Fibroblast of skin of left biceps (primary cell): ENCODE data around the gene CYB5D1.
A peak's percentile ranks its signal among the peaks of the same experiment; 100 is the strongest.

Experiments
- DNase-seq, 2 experiments: peaks; one replicate each; pipeline ENCODE4 v3.0.0-alpha.2; 2013; ENCODE audit warnings: low read depth in 2 of 2

CYB5D1 gene

GRCh38 chr17:7833795-7834541 is 23.8 kb upstream of the CYB5D1 start, which contains the start of gene KDM6B:
TSS of gene KDM6B (plus strand) at chr17:7834217. CDS start at chr17:7845555, 11,338 bp downstream.
- DNase-seq, result peak in 1 of 2 experiments; percentile 55

DNA sequence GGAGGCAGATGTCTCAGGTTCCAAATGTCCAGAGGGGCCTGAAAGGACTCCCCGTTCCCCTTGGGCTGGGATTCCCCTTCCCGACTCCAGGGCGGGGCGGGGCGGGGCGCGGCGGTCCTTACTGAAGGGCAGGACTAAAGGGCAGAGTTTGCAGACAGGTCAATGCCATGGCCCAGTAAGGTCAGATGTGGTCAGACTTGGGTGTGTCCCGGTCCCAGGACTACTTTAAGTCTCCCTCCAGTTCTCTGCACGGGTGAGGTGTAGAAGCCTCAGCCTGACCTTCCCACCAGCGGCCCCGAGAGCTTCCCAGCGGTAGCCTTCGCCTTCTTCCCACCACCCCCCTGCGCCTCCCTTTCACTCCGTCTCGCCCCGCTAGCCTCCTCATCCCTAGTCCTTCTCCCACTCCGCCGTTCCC is 23.3 kb upstream of the CYB5D1 start:
- no peak for DNase-seq

GRCh38 chr17:7834957-7835813 is 22.6 kb upstream of the CYB5D1 start:
- peak; percentile 98 for DNase-seq

GRCh38 chr17:7835814-7836595 is 21.8 kb upstream of the CYB5D1 start:
- no peak for DNase-seq

DNA sequence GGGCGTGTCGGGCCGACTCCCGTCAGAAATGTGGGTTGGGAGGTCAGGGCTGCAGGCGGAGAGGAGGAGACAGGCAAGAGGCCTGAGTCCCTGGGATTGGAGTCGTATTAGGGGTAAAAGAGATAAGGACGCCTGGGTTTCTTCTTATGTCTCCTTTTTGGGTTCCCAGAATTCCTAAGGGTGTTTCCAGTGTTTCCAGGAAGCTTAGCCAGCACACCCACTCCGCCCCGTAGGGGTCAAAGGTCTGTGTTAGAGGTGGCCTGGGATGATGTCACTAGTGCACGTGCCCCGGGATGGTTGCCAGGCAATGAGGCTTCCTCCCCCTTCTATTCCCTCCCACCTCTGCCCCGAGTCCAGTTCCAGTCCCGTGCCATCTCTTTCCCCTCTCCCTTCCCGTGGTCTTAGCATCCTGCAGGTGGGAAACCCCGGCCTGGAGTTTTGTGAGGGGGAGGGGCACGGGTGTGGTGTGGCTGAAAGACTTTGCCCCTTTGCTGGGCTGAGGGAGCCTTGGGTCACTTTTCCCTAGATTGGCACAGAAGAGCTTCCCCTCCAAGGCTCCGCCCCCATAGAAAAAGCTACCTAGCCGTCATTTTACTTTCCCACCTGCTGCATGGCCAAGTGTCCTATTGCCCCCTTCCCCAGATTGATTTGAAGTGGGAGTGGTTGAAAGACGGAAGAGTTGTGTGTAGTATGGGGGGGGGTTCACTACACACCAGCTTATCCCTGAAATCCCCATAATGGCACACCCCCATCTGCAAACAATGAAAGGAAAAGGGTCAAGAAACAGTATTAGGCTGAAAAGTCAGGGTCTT is 21.0 kb upstream of the CYB5D1 start:
- DNase-seq, result peak; percentile 68 to 73

GRCh38 chr17:7837408-7838088 is 20.3 kb upstream of the CYB5D1 start:
- no peak for DNase-seq

DNA sequence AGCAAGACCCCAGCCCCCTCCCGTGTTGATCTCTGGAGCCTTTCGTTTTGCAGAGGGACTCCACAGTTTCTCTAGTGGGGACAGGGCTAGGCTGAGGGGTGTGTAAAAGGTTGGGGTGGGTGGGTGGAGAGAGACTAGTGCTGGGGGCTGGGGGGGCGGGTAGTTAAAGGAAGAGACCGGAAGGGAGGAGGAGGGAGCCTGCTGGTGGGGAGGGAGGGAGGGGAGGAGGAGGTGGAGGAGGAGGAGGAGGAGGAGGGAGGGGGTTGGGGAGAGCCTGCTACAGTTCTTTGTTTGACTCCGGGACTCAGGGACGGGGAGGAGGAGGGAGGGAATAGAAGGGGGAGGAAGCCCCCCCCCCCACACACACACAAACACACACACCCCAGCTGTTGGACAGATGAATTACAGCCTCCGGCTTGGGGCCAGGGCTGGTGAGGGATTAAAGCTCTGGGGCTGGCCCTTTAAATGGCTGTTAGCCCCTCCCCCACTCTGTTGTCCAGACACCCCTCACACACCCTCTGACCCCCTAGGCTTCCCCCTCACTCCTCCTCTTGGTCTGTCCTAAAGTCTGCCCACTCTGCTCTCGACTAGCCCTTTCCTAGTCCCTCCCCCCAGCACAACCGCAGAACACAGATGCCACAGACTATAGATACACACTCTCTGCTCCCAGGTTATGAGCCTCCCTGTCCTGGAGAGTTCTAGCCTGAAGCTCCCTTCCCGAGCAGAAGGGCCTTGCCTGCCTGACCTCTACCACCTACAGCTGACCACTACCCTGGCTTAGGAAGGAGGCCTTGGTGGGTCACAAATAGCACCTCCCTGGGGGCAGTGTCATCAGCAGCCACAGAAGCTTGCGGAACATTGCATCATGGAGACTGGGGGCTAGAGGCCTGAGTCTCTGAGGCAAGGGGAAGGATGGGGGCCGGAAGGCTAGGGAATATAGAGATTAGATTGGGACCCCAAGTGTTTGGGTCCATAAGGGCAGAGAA is 19.4 kb upstream of the CYB5D1 start:
- peak; percentile 64 to 65 for DNase-seq

DNA sequence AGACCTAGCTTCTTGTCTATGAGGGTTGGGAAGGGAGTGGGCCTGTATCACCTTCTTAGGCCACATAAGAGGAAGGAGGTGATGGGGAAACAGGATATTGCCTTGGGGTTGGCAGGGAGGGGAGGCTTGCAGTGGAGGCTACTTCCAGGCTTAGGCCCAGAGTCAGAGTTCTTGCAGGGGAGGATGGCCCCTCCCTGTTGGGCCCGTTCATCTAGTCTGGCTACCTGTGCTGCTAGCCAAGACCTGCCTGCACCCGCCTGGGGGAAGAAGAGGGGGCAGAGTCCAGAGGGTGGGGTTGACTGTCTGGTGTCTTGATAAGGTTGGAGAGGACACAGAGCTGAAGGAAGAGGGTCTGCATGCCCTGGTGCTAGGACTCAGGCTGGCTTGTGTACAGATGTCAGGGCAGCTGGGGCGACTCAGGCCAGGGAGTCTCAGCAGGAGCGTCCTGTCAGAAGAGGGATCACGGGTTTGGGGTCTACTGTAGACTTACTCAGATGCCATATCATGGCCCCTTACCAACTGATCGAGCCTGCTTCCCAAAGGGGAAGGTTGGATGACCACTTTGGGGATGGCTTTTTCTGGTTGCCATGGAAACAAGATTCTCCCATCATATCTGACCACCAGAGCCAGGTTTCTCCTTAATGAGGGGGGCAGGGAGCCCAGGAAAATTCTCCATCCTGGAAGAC is 18.5 kb upstream of the CYB5D1 start:
- no peak for DNase-seq

- no peak for DNase-seq
These were observed 17.9 kb upstream of the CYB5D1 start for GRCh38 chr17:7839876-7840261.

GRCh38 chr17:7840441-7840840 is 17.4 kb upstream of the CYB5D1 start:
- no peak for DNase-seq

- no peak for DNase-seq
These were observed 16.9 kb upstream of the CYB5D1 start for GRCh38 chr17:7840875-7841274.

GRCh38 chr17:7841396-7841914 is 16.3 kb upstream of the CYB5D1 start:
- peak; percentile 75 to 78 for DNase-seq

DNA sequence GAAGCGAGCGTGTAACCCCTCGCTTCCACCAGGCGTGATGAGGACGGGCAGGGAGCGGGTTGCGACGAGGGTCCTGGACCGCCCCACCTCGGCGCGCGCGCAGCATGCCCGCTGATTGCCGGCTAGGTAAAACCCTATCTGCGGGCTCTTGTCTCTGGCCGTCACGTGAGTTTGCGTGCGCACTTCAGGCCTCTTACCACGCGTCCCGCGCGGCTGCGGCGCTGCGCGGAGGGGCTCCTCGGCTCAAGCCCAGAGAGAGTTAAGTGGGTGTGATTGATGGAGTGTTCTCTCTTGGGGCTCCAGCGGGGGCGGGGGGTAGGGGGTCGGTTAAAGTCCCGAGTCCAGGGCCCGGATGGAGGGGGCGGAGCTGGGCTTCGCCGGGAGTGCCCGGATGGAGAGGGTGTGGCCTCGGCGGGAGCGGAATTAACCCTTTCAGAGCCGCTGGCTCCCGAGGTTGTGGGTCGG is 15.9 kb upstream of the CYB5D1 start:
- peak; percentile 67 to 68 for DNase-seq

- DNase-seq, result peak; percentile 69 to 71
These were observed 15.2 kb upstream of the CYB5D1 start for GRCh38 chr17:7842380-7843256.

DNA sequence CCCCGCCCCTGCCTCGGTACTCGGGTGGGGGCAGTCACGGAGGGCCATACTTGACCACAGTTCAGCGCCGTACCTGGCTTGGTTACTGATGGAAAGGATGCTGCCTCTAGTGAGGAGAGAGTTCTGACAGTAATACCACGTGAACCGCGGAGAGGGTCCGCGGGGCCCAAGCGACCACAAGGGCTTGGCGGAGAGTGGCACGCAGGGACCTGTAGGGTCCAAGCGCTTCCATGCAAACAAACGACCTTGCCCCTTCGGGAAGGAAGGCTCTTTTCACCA is 14.6 kb upstream of the CYB5D1 start:
- no peak for DNase-seq

GRCh38 chr17:7843536-7844291 is 14.1 kb upstream of the CYB5D1 start:
- DNase-seq, result no peak
